Activated CD8-positive, alpha-beta memory T cell treated with anti-CD3 and anti-CD28 coated beads, Interleukin-2, amount 50 U/mL, for 1 hour (primary cell): Measurements from ENCODE around the gene SEMA4B.
A peak's percentile ranks its signal among the peaks of the same experiment; 100 is the strongest.

Experiments
- DNase-seq: peaks from one replicate; pipeline ENCODE4 v3.0.0-alpha.2; 2020; ENCODE audit errors: extremely low read depth

SEMA4B gene

DNA sequence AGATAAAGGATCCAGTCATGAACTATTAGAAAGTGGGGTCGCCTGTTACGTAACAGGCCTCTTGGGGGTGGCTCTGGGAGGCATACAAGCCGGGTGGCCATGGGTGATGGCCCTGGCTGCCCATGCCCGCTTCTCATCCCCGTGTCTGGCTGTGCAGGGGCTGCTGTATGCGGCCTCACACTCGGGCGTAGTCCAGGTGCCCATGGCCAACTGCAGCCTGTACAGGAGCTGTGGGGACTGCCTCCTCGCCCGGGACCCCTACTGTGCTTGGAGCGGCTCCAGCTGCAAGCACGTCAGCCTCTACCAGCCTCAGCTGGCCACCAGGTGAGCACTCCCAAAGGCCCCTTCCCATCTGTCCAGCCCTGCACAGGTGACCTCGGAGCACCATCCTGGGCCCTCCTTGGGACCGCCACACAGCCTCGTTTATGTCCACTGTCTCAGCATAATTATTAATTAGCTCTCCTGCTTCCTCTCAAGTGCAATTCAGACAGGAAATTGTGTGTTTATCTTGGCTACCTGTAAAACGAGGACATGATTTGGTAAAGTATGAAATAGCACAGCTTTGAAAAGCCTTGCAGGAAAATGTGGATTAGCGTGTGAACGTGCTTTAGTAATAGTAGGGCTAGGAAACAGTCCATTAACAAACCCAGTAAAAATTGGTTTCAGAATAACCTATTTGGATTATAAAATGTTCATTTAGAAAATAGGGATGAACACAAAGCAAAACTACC lies 24.5 kb downstream of the SEMA4B start:
- DNase-seq = no peak

DNA sequence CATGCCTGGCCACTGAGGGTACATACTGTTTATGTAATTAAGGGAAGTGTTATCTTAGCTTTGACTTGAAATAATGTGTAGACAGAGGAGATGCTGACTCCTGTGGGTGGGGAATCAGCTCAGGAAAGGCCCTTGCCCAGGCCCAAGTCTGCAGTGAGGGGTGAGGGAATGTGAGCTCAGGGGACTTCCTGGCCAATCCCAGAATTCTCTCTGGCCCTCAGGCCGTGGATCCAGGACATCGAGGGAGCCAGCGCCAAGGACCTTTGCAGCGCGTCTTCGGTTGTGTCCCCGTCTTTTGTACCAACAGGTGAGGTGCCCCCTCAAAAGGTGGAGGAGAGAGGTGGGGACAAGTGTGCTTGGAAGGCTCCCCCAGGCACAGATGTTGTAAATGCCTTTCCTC lies 26.2 kb downstream of the SEMA4B start:
- no peak for DNase-seq

DNA sequence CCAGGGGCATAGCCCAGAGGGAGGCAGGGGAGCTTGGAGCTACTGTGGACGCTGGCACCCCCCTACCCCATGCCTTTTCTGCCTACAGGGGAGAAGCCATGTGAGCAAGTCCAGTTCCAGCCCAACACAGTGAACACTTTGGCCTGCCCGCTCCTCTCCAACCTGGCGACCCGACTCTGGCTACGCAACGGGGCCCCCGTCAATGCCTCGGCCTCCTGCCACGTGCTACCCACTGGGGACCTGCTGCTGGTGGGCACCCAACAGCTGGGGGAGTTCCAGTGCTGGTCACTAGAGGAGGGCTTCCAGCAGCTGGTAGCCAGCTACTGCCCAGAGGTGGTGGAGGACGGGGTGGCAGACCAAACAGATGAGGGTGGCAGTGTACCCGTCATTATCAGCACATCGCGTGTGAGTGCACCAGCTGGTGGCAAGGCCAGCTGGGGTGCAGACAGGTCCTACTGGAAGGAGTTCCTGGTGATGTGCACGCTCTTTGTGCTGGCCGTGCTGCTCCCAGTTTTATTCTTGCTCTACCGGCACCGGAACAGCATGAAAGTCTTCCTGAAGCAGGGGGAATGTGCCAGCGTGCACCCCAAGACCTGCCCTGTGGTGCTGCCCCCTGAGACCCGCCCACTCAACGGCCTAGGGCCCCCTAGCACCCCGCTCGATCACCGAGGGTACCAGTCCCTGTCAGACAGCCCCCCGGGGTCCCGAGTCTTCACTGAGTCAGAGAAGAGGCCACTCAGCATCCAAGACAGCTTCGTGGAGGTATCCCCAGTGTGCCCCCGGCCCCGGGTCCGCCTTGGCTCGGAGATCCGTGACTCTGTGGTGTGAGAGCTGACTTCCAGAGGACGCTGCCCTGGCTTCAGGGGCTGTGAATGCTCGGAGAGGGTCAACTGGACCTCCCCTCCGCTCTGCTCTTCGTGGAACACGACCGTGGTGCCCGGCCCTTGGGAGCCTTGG lies 27.0 kb downstream of the SEMA4B start:
- DNase-seq = no peak

DNA sequence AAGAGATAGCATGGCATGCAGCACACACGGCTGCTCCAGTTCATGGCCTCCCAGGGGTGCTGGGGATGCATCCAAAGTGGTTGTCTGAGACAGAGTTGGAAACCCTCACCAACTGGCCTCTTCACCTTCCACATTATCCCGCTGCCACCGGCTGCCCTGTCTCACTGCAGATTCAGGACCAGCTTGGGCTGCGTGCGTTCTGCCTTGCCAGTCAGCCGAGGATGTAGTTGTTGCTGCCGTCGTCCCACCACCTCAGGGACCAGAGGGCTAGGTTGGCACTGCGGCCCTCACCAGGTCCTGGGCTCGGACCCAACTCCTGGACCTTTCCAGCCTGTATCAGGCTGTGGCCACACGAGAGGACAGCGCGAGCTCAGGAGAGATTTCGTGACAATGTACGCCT lies 27.8 kb downstream of the SEMA4B start:
- DNase-seq = no peak

DNA sequence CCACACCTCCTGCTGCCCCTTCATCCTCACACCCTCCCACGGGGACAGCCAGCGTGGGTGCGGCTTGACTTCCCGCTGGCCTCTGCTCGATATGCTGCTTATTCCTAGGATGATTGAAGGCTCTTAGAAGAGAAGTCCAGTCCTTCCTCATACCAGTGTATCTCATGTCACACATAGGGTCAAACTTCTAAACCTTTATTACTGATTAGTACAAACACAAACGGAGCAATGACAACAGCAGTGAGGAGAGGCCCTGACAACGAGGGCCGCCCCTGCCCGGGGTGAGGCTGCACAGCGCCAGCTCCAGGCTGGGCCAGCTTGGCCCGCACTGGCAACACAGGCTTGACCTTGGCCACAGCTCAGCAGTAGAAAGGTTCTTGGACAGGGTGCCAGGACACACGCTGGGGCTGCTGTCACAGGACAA lies 29.0 kb downstream of the SEMA4B start:
- DNase-seq = no peak

DNA sequence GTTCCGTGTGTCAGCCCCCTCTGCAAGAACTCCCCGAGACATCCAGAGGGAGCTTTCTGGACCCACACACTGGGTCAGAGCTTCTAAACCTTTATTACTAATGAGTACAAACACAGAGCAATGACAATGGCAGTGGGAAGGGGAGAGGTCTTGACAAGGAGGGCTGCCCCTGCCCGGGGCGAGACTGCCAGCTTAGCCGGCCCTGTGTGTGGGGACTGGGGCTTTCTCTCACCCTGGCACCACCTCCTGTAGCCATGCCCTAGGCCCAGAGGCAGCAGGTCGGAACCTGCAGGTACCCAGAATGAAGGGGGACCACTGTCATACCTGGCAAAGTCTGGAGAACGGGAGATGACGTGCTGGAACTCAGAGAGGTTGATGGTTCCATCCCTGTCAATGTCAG lies 29.5 kb downstream of the SEMA4B start:
- no peak for DNase-seq

DNA sequence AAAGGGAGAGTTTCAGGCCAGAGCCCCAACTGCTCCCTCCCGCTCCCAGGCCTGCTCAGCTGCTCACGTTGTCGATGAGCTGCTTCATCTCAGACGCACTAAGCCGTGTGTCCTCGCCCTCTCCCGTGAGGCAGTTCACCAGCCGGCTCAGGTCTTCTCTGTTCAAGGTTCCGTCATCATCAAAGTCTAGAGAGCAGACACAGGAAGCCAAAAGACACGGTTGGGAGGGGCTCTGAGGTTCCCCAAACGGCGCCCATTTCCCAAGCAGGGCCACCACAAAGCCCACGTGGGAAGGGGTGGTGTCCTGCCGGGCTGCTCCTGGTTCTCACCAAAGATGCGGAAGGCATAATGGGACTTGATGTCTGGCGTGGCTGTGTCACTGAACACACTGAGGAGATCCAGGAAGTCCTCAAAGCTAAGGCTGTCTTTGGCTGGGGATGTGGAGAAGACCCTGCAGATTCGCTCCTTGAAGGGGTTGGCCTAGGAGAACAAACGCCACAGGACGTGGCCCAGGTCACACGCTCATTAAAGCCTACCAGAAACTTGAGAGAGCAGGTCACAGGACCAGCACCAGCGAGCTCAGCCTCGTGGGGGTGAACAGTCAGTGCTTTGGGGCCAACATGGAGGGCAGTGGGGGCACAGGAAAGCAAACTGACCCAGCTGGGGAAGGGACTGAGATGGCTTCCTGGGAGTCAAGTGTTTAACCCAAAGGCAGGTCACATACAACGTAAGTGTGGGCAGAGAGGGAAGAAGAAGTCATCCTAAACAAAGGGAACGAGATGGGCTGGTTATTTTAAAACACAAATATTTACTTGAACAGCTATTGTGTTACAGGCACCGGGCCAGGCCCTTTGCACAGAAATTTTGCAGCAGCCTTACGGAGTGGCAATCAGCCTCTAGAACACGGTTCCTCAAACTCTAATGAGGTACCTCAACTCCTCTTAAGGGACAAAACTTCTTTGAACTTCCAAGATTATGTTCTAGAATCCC lies 30.2 kb downstream of the SEMA4B start:
- peak; percentile 77 for DNase-seq

DNA sequence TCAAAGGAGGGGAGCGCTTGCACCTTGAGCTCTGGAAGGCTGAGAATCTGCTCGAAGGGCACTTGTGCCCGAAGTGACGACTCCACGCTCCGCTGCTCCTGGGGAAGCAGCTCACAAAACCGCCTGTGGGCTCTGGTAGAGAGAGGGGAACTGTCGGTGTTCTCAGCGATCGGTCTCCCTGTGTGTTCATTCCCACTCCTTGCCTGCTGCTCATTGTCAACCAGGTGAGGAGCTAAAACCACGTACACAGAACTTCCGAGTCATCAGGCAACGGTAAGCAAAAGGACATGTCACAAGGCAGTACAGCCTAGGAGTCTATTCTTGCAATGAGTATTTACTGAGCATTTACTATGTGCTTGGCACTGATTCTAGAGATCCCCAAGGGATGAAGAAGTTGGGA lies 31.1 kb downstream of the SEMA4B start:
- DNase-seq = no peak

DNA sequence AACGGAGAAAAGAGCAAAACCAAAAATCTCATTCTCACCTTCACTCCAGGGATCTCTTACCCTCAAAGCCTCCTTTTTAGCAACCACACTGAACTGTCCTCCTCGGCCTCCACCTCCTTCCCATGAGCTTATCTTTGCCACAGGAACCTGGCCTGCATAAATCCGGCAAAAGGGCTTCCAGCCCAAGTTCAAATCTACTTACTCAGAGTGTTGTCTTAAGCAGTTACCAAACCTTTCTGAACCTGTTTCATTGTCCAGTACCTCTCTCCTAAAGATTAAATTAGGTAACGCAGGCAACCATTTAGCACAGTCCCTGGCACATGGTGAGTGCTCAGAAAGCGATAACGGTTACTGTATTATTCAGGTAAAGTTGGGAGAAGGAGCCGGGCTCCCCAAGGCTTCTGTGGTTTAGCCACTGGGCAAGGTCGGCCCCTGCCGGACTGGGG lies 31.8 kb downstream of the SEMA4B start:
- no peak for DNase-seq

DNA sequence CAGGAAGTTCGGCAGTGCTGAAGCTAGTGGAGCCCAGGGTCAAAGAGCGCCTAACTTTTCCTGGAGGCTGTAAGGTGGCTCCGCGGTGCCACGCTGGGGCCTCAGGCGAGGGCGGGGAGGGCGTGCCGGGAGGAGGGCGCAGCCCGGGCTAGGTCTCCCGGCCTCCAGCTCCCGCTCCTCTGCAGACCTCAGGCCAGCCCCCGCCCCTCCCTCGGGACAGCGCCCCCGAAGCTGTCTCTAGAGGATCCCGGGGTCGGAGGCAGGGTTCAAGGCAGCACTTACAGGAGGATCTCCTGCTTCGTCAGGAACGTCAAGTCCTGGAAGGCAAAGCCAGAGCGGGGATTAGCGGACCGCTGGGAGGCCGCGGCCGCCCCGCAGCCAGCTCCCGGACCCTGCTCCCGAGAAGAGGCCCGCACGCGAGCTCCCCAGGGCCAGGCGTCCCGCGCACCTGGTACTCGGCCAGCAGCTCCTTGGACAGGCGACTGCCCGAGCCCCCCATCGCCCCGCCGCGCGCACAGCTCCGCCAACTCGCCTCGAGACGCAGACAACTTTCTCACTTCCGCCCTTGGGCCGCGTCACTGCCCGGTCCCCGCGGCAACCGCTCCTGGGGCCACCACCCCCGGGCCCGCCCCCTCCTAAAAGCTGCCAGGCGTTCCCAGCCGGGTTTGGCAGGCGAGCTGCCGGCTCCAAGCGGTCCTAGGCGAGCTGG lies 32.4 kb downstream of the SEMA4B start, which contains the start of gene CIB1:
TSS of gene CIB1 (minus strand) at position 555 of the 709 bp plus-strand sequence. CDS start at position 499, 56 bp downstream.
- peak; percentile 86 for DNase-seq

DNA sequence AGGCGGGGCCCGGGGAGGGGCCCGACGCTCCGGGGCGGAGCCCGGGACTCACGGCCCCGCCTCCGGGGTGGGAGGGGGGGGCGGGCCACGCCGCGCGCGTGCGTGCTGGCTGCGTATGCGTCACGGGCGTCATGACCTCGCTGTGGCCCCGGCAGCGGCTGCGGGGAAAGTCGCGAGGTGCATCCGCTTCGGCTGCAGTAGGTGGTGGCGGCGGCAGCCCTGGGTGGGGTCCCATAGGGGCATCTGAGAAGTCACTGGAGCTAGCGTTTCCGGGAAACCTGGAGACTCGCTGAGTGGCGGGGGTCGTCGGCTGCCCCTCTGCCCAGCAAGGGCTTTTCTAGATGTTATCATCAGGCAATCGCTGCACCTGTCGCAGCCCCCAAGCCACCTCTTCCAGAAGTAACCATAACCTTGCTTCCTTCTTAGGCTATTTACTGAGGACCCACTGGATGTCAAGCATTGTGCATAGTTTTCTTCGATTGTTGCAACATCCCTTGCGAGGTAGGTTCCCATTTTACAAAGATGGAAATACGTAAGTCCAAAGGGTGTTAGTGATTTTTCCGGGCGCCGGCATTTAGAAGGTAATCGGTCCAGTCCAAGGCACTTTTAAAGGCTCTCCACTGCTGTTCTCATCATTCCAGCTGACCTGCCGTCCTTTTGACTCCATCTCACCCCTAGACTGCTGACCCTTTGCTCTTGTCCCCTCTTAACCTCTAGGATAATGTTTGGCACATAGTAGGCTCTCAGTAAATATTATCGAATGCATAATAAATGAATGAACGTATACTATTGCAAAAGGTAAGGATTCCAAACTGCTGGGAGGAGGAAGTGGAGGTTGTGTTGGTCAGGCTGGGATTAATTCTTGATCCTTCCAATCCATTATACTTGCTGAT lies 33.2 kb downstream of the SEMA4B start, which contains the start of gene GDPGP1:
TSS of gene GDPGP1 (plus strand) at position 114 of the 893 bp plus-strand sequence. CDS start 6,700 bp downstream, outside the sequence.
- DNase-seq = no peak

DNA sequence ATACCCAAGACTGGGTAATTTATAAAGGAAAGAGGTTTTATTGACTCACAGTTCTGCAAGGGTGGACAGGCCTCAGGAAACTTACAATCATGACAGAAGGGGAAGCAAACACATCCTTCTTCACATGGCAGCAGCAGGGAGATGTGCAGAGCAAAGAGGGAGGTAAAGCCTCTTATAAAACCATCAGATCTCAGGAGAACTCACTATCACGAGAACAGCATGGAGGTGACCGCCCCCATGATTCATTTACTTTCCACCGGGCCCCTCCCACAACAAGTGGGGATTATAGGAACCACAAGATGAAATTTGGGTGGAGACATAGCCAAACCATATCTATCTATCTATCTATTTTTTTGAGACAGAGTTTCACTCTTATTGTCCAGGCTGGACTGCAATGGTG lies 38.2 kb downstream of the SEMA4B start:
- DNase-seq = no peak

DNA sequence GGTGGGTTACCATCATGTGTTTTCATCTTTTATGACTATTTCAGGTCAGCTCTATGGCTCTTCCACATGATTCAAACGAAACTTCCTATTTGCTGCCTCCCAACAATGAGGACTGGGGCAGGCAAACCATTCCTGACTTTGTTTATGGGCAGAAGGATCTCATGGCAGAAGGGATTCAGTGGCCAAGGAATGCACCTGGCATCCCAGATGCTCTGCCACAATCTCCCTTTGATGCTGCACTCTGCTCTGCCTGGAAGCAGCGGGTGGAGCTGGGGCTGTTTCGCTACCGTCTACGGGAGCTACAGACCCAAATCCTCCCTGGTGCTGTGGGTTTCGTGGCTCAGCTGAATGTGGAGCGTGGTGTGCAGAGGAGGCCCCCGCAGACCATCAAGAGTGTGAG lies 39.7 kb downstream of the SEMA4B start:
- DNase-seq = no peak

DNA sequence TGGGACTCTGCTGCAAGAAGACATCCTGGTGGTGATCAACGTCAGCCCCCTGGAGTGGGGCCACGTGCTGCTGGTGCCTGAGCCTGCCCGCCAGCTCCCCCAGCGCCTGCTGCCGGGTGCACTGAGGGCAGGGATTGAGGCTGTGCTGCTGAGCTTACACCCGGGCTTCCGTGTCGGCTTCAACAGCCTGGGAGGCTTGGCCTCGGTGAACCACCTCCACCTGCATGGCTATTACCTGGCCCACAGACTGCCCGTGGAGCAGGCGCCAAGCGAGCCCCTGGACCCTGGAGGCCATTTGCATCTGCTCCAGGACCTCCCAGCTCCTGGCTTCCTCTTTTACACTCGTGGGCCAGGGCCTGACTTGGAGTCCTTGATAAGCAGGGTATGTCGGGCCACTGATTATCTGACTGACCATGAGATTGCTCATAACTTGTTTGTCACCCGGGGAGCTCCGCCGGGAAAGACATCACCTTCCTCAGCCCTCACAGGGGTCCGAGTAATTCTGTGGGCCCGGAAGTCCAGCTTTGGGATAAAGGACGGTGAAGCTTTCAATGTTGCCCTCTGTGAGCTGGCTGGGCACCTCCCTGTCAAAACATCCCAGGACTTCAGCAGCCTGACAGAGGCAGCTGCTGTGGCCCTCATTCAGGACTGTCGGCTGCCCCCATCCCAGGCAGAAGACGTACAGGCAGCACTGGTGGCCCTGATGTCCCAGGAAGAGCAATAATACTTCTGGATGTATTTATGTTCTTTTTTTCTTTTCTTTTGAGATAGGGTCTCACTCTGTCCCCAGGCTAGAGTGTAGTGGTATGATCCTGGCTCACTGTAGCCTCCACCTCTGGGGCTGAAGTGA lies 40.4 kb downstream of the SEMA4B start:
- no peak for DNase-seq

DNA sequence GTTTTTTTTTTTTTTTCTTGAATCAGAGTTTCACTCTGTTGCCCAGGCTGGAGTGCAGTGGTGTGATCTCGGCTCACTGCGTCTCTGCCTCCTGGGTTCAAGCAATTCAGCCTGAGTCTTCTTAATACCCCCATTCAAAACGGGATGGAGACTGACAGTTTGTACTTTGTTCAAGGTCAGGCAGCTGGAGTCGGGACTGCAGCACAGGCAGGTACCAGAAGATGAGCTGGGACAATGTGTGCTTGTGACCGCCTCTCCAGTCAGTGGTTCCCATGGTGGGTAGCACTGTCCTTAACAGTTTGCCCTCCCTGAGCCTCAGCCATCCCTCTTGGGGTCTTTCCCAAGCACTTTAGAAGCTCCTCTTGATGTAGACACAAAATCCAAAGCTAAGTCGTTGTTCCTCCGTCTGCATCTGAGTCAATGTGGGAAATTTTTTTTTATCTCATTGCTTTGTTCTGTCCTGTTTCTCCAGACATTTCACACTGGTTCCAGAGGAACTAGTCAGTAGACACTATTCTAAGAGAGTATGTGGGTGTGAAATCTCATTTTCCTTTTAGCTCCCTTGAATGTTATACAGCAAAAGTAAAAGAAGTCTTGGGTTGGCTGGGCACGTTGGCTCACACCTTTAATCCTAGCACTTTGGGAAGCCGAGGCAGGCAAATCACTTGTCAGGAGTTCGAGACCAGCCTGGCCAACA lies 43.0 kb downstream of the SEMA4B start:
- DNase-seq = no peak

DNA sequence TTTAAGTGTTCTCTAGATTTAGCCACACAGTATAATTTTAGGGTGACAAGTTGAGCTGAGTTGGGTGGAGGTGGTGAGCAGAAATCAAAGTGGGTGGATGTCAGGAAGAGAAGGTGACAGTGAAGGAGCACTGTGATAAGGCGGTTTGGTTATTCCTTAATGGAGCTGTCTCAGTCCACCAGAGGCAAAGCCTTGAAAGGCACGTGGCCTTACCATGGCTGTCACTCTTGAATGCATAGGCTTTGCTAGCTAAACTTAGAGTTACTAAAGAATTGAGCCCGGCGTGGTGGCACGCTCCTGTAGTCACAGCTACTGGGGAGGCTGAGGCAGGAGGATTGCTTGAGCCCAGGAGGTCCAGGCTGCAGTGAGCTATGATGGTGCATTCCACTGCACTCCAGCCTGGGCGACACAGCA lies 47.7 kb downstream of the SEMA4B start:
- no peak for DNase-seq

DNA sequence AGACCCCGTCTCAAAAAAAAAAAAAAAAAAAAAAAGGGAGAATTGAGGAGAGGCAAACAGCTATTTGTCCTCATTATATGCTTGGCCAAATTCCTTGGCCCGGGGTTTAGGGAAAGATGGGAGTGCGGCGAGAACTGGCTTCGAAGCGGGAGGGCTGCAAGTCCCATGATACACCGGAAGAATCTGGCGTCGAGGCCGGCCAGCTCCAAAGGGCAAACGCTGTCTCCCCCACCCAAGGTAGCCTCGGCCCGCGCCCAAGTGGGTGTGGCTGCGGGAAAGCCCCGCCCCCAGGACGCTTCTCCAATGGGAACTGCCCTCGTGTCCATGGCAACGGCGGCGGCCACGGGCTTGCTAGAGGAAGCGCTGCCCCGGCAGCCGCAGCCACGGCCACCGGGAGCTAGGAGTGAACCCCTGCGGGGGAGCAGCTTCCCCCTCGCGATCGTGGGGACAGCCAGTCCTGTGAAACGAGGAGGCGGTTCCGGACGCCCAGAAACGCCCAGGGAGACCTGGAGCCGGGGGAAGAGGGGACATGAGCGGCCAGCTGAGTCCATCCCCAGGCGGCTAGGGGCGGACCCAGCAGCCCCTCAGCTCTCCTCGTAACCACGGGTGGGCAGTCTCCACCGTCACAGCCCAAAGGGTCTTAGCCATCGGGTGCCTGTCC lies 48.2 kb downstream of the SEMA4B start, which contains the start of gene TTLL13:
TSS of gene TTLL13 (plus strand) at position 354 of the 661 bp plus-strand sequence. CDS start 1,075 bp downstream, outside the sequence.
- DNase-seq = no peak
